CD4-positive, CD25-positive, alpha-beta regulatory T cell (primary cell): ENCODE measurements around the gene IFITM10. TPM values are rescaled to one million over a fixed set of nuclear protein-coding genes. Genes with fewer than 3 reads are reported as not detected.

Experiments used
- ATAC-seq, 2 donors: fragments of 150-1000 bp; cut with Tn5 transposase; one replicate each; pipeline ENCODE4 v1.10.0; 2021; ENCODE audit warnings: low read depth in 2 of 2, moderate number of reproducible peaks in 2 of 2, moderate library complexity in 1 of 2
- DNase-seq, 3 donors: peaks; one replicate each; pipeline versions ENCODE4 v3.0.0 to v3.0.0-alpha.2; 2012 to 2022; ENCODE audit warnings: mixed read lengths in 1 of 3
- H3K27ac ChIP-seq: one replicate; pipeline ENCODE4 v1.7.0; 2013; ENCODE audit warnings: mild to moderate bottlenecking, low read length; ENCODE audit not compliant: insufficient read depth, poor library complexity, severe bottlenecking
- H3K27me3 ChIP-seq: one replicate; pipeline ENCODE4 v1.7.0; 2013; ENCODE audit warnings: low read length; ENCODE audit not compliant: control insufficient read depth, insufficient read depth
- H3K36me3 ChIP-seq: one replicate; pipeline ENCODE4 v1.7.0; 2013; ENCODE audit warnings: mild to moderate bottlenecking, low read length, moderate library complexity; ENCODE audit not compliant: control insufficient read depth, insufficient read depth
- H3K4me1 ChIP-seq: 2 replicates; pipeline ENCODE4 v1.7.0; 2013; ENCODE audit warnings: mild to moderate bottlenecking, low read length; ENCODE audit not compliant: insufficient read depth, control insufficient read depth, poor library complexity, severe bottlenecking
- H3K4me3 ChIP-seq: one replicate; pipeline ENCODE4 v1.7.0; 2013; ENCODE audit warnings: low read depth, mild to moderate bottlenecking, low read length, moderate library complexity
- H3K9me3 ChIP-seq, 2 experiments: 1 replicate in 1 of 2; 2 replicates in 1 of 2; pipeline ENCODE4 v1.7.0; 2013; ENCODE audit warnings: low read length in 2 of 2, mild to moderate bottlenecking in 1 of 2, moderate library complexity in 1 of 2; ENCODE audit not compliant: control insufficient read depth in 2 of 2
- H3K27ac Mint-ChIP-seq, 3 donors: one replicate each; pipeline ENCODE4 v1.8.0; 2020 to 2022; ENCODE audit warnings: mild to moderate bottlenecking in 3 of 3, mixed read lengths in 3 of 3, moderate library complexity in 2 of 3
- H3K27me3 Mint-ChIP-seq: one replicate; pipeline ENCODE4 v1.8.0; 2022; ENCODE audit warnings: mild to moderate bottlenecking, mixed read lengths
- H3K36me3 Mint-ChIP-seq: one replicate; pipeline ENCODE4 v1.8.0; 2020; ENCODE audit warnings: mixed read lengths
- H3K4me1 Mint-ChIP-seq, 4 donors: one replicate each; pipeline ENCODE4 v1.8.0; 2020 to 2022; ENCODE audit warnings: mixed read lengths in 4 of 4, mild to moderate bottlenecking in 1 of 4
- H3K4me3 Mint-ChIP-seq, 4 donors: one replicate each; pipeline ENCODE4 v1.8.0; 2020 to 2022; ENCODE audit warnings: mild to moderate bottlenecking in 4 of 4, mixed read lengths in 4 of 4, moderate library complexity in 3 of 4
- H3K9me3 Mint-ChIP-seq, 7 donors: one replicate each; pipeline ENCODE4 v1.8.0; 2020 to 2022; ENCODE audit warnings: mixed read lengths in 7 of 7, mild to moderate bottlenecking in 3 of 7, moderate library complexity in 2 of 7
- polyA plus RNA-seq, 4 donors: library from polyadenylated mRNA; unstranded; fragments of 300-500 nt; fragmentation: Illumina TruSeq; gene quantifications; one replicate each; pipeline ENCODE4 v1.2.3, GENCODE V29; 2021
- total RNA-seq: library from RNA; stranded (reverse); gene quantifications from one replicate; pipeline ENCODE4 v1.2.3, GENCODE V29; 2022

Gene IFITM10
- total and polyA plus RNA-seq, 5 donors from 2014 or later: 2.4 TPM; not detected in 4

DNA sequence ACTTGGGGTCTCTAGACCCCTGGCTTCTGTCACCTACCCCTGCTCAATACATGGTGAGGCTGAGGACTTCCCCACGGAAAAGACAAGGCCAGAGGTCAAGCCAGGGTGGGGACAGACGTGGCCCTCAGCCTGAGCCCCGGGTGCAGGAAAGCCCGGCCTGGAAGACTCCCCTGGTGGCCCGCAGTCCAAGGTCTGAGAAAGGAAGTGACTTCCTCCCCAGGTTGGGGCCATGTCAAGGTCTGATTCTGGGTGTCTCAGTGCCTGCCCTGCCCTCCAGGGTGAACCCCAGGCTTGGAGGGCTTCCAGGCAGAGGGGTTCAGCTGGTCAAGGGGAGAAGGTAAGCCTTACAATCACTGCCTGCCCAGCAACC, 9.4 kb upstream of the IFITM10 start:
- Mint-ChIP-seq H3K27ac (peak overlapping the region in 1 of 3 donors; percentile 75), H3K9me3 (peaks cover 0 to 3% (median 0%) of the 10 kb centered on the region in 7 donors), H3K27me3 (no peaks in the 10 kb centered on the region), H3K4me3 (peak overlapping the region in 3 of 4 donors; percentile 21 to 91 (median 43)), H3K4me1 (peaks cover 0 to 78% (median 26%) of the 10 kb centered on the region in 4 donors), H3K36me3 (peaks cover 5% of the 10 kb centered on the region)
- H3K4me3 ChIP-seq: no peak overlapping the region
- peak in 1 of 3 donors; percentile 21 for DNase-seq
- no peak for ATAC-seq
- H3K27ac ChIP-seq: peak overlapping the region; percentile 33
- H3K27me3 ChIP-seq: no peaks in the 10 kb centered on the region
- H3K36me3 ChIP-seq: peaks cover 11% of the 10 kb centered on the region
- peaks cover 83% of the 10 kb centered on the region for H3K4me1 ChIP-seq
- no peaks in the 10 kb centered on the region for H3K9me3 ChIP-seq

DNA sequence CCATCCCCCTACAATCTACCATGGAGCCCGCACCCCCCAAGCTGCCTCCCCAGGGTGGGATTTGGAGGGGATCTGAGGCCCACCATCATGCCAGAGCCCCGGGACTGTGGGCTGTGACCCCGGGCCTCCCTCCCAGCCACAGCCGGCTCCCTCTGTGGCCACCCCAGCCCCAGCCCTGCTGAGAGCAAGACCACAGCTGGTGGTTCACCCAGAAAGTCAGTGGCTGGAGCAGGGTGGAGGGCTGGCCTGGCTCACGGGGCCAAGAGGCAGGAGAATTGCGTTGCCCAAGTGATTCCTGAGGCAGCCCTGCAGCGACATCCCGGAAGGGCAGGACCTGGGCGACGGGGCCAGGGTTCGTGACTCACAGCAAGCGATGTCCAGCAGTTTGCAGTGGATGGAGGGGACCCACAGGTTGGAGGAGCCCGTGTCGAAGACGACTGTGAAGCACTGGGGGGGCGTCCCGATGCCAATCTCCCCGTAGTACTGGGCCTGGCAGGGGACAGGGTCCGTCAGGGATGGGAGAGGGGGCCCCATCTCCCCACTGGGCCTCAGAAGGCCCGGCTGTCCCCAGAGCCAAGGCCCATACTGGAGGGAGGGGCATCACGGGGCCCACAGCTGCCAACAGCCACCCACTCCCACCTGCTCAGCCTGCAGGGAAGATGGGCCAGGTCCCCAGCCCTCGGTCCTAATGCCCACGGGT, 8.9 kb upstream of the IFITM10 start:
- H3K4me1 Mint-ChIP-seq: peaks cover 0 to 78% (median 24%) of the 10 kb centered on the region in 4 donors
- no peaks in the 10 kb centered on the region for H3K27me3 Mint-ChIP-seq
- H3K9me3 Mint-ChIP-seq: peaks cover 0 to 3% (median 0%) of the 10 kb centered on the region in 7 donors
- H3K9me3 ChIP-seq: no peaks in the 10 kb centered on the region
- DNase-seq (no peak), ATAC-seq (no peak)
- peak overlapping the region; percentile 69 to 81 (median 74) for H3K4me3 Mint-ChIP-seq
- H3K36me3 Mint-ChIP-seq: peaks cover 5% of the 10 kb centered on the region
- H3K4me3 ChIP-seq: no peak overlapping the region
- H3K36me3 ChIP-seq: peaks cover 16% of the 10 kb centered on the region
- peak overlapping the region in 2 of 3 donors; percentile 48 to 75 for H3K27ac Mint-ChIP-seq
- H3K27me3 ChIP-seq: no peaks in the 10 kb centered on the region
- H3K27ac ChIP-seq: peak overlapping the region; percentile 33
- H3K4me1 ChIP-seq: peaks cover 83% of the 10 kb centered on the region

DNA sequence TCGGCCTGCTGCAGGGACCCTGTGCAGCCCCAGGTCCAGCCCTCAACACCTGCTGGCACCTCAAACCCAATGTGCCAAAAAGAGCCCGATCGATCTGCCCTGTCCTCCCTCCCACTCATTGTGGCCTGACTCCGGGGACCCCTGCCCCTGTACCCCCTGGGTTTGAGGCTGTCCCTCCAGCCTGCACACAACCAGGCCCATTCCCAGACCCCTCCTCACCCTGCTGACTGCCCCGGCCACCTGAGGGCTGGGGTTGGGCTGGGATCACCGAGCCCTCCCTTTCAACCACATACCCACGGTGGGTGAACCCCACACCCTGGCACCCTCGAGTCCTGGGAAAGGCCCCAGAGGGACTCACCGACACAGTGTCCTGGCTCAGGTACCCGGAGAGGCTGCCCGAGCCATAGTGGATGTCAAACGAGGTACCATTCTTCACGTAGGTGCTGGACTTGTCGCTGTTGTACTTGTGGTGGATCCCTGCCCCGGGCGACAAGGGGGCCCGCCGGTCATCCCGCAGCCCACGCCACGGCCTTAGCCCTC, 8.3 kb upstream of the IFITM10 start:
- Mint-ChIP-seq H3K36me3 (peaks cover 5% of the 10 kb centered on the region), H3K27me3 (no peaks in the 10 kb centered on the region), H3K9me3 (peaks cover 0 to 3% (median 0%) of the 10 kb centered on the region in 7 donors), H3K4me1 (peaks cover 0 to 76% (median 23%) of the 10 kb centered on the region in 4 donors), H3K27ac (peak overlapping the region; percentile 48 to 78 (median 69)), H3K4me3 (peak overlapping the region; percentile 69 to 81 (median 74))
- DNase-seq (no peak), ATAC-seq (no peak)
- Histone ChIP-seq H3K36me3 (peaks cover 16% of the 10 kb centered on the region), H3K27me3 (no peaks in the 10 kb centered on the region), H3K4me1 (peaks cover 80% of the 10 kb centered on the region), H3K4me3 (no peak overlapping the region), H3K9me3 (no peaks in the 10 kb centered on the region), H3K27ac (peak overlapping the region; percentile 57)

DNA sequence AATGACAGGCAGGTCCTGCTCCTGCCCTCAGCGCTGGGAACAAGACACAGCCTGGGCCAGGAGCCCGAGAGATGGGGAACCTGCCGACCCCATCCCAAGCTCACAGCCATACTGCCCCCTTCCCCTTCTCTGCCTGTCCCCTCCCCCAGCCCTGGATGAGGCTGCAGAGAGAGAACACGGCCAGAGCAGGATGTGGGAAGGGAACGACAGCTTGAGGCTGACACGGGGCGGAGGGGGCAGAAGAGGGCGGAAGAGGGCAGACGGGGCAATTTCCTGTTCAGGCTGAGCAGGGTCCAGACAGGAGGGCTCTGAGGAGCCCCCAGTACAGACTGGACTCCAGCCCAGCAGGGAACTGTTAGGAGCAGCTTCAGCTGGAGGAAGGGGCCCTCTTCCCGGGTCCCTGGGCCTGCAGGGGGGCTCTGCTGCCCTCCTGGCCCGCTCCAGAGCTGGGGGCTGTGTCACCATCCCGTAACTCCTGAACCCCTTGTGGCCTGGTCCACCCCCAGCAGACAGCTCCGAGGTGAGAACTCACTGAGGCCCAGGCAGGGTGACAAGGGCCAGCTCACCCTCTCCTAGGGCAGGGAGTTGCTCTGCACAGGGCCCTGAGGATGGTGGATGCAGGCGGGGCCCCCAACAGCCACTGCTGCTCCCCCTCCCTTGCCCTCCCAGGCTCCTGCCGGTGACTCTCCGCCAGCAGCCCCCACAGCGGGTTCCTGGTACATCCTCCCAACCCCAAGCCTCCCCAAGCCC, 7.6 kb upstream of the IFITM10 start:
- Histone ChIP-seq H3K4me3 (peak overlapping the region; percentile 7), H3K36me3 (peaks cover 16% of the 10 kb centered on the region), H3K27ac (peak overlapping the region; percentile 57), H3K27me3 (no peaks in the 10 kb centered on the region), H3K9me3 (no peaks in the 10 kb centered on the region), H3K4me1 (peaks cover 76% of the 10 kb centered on the region)
- DNase-seq: peak in 2 of 3 donors; percentile 45 to 85
- H3K36me3 Mint-ChIP-seq: peaks cover 5% of the 10 kb centered on the region
- no peaks in the 10 kb centered on the region for H3K27me3 Mint-ChIP-seq
- H3K9me3 Mint-ChIP-seq: peaks cover 0 to 3% (median 0%) of the 10 kb centered on the region in 7 donors
- H3K27ac Mint-ChIP-seq: peak overlapping the region; percentile 69 to 91 (median 76)
- H3K4me3 Mint-ChIP-seq: peak overlapping the region; percentile 77 to 81 (median 78)
- peak; percentile 67 to 73 for ATAC-seq
- peaks cover 0 to 77% (median 23%) of the 10 kb centered on the region in 4 donors for H3K4me1 Mint-ChIP-seq

DNA sequence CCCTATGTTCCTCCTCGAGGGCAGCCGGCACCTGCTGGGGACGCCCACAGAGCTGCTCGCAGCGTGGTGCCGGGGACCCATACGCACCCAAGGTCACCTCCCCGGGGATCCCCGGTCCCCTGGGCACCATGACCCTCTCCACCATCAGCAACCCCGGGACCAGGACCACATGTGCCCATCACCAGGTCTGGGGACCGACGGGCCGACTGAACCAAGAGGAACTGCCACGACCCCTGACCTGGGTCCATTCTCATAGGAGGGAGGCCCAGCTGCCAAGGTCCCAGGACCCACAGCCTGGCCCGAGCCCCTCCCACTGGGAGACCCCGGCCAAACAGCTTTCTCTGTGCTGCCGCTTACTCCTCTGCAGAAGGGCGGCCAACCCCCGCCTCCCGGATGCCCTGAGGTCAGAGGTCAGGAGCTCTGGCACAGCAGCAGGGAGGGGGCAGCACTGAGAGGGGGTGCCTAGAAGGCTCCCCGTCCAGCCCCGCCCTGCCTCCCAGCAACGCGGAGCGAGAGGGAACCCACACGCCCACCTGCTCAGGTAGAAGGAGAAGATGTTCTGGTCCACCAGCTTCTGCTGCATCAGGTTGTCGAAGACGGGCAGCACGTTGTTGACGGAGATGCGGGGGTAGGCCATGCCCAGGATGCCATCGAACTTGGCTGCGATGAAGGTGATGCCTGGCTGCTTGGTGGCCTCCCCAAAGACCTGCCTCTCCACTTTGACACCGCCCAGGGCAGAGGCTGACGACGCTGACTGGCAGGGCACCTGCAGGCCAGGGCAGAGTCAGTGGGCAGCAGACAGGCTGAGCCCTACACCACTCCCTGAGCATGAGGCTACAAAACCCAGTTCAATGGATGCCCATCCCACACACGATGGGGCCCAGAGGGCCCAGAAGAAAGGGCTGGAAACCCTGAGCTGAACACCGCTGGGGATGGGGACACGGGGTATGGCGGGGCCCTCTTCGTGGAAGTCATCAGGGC, 6.7 kb upstream of the IFITM10 start:
- H3K27ac ChIP-seq: no peak overlapping the region
- H3K36me3 Mint-ChIP-seq: peaks cover 5% of the 10 kb centered on the region
- DNase-seq: no peak
- no peak for ATAC-seq
- H3K36me3 ChIP-seq: peaks cover 16% of the 10 kb centered on the region
- H3K4me3 Mint-ChIP-seq: peak overlapping the region; percentile 75 to 81 (median 77)
- H3K27me3 Mint-ChIP-seq: no peaks in the 10 kb centered on the region
- H3K9me3 ChIP-seq: no peaks in the 10 kb centered on the region
- H3K9me3 Mint-ChIP-seq: peaks cover 0 to 3% (median 0%) of the 10 kb centered on the region in 7 donors
- no peak overlapping the region for H3K4me3 ChIP-seq
- H3K27me3 ChIP-seq: no peaks in the 10 kb centered on the region
- peaks cover 0 to 70% (median 18%) of the 10 kb centered on the region in 4 donors for H3K4me1 Mint-ChIP-seq
- H3K27ac Mint-ChIP-seq: peak overlapping the region; percentile 43 to 91 (median 69)
- H3K4me1 ChIP-seq: peaks cover 66% of the 10 kb centered on the region

DNA sequence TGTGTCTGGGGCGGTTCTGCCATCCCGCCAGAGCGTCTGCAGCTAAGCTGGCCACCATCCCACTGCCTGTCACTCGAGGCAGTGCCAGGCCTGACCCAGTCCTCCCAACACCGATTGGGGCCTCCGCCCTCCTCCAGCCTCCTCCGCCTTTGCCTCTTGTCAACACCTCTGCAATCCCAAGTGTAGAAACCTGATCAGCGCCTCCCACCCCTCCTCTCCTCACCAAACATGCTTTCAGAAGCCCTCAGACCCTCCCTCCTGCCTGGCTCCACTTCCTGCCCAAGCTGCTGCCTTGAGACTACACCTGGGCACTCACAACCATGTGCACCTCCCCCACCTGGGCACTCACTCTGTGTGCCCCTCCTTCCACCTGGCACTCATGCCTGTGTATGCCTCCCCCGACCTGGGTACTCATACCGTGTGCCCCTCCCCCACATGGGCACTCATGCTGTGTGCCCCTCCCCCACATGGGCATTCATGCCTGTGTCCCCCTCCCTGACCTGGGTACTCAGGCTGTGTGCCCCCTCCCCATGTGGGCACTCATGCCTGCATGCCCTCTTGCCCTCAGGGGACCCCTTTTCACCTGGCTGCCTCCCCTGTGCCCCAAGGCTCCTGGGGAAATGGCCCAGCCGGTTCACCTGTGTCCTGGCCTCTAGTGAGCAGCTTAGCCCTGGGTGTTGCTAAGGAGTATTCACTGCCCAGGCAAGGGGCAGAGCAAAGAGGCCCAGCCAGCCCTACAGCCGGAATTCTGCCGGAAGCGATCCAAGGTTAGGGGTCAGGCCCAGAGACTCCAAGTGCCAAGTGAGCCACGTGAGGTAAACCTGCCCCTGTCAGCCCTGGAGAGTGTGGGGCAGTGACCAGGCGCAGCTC, 5.5 kb upstream of the IFITM10 start:
- peaks cover 5% of the 10 kb centered on the region for H3K36me3 Mint-ChIP-seq
- H3K4me3 ChIP-seq: no peak overlapping the region
- H3K27ac Mint-ChIP-seq: peak overlapping the region in 2 of 3 donors; percentile 87
- H3K4me1 Mint-ChIP-seq: peaks cover 0 to 62% (median 14%) of the 10 kb centered on the region in 4 donors
- H3K36me3 ChIP-seq: peaks cover 16% of the 10 kb centered on the region
- peaks cover 0 to 3% (median 0%) of the 10 kb centered on the region in 7 donors for H3K9me3 Mint-ChIP-seq
- DNase-seq (peak in 2 of 3 donors; percentile 23 to 56), ATAC-seq (no peak)
- peaks cover 61% of the 10 kb centered on the region for H3K4me1 ChIP-seq
- no peaks in the 10 kb centered on the region for H3K27me3 Mint-ChIP-seq
- H3K27ac ChIP-seq: no peak overlapping the region
- H3K9me3 ChIP-seq: no peaks in the 10 kb centered on the region
- peak overlapping the region; percentile 70 to 86 (median 78) for H3K4me3 Mint-ChIP-seq
- no peaks in the 10 kb centered on the region for H3K27me3 ChIP-seq
